NOMO-1 (cell line): ENCODE measurements around the gene LRRC8C.

Experiments
- DNase-seq, 2 experiments: peaks; one replicate each; lab custom pipeline; 2025; ENCODE audit not compliant: unreplicated experiment in 2 of 2; lab: John Stamatoyannopoulos, UW

LRRC8C gene

DNA sequence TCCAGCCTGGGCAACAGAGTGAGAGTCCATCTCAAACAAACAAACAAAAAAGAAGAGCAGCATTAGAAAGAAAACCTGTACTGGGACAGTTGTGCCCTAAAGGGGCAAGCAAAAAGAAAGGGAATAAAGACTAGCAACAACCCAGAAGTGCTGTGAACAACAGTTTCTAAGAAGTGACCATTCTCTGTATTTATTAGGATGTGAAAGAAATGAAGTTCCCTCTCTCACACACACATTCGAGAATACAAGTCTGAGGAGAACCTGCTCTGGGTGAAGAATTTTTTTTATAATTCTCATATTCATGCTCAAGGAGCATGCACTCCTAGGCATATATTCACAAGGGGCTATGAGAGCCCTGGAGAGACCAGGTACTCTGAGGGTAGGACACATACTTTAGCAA, 128.4 kb downstream of the LRRC8C start:
- DNase-seq: peak in 1 of 2 experiments; percentile 29

DNA sequence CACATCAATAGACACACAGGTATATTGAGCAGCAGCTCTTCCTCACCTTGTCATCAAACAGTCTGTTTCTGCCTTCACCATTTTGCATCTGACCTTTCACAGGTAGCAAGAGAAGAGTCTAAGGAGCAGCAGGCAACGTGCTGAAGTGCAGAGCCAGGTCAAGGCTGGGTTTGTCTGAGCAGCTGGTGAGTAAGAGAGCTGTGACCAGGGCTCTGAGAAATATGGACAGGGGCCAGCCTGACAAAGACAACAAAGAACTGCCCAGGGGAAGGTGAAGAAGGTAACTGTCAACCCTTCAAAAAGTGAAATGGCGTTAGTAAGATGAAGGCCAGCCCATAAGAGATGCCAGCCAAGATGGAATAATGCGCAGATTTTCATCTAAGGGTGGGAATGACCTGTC, 129.0 kb downstream of the LRRC8C start:
- DNase-seq: no peak

GRCh38 chr1:89762386-89762778, 129.5 kb downstream of the LRRC8C start:
- DNase-seq: peak in 1 of 2 experiments; percentile 36

GRCh38 chr1:89762779-89763648, 130.1 kb downstream of the LRRC8C start:
- DNase-seq: peak; percentile 83 to 85

- no peak for DNase-seq
Observed at GRCh38 chr1:89763649-89763986, 130.7 kb downstream of the LRRC8C start.

GRCh38 chr1:89765774-89766173, 132.9 kb downstream of the LRRC8C start:
- DNase-seq: no peak

- no peak for DNase-seq
Observed at GRCh38 chr1:89767618-89768017, 134.7 kb downstream of the LRRC8C start.
